SK-N-SH (cell line): Measurements from ENCODE around the gene OSBPL6.

Source experiments
- CHD2 ChIP-seq: fragments of 150-350 bp; IDR thresholded peaks from 2 replicates; pipeline ENCODE4 v1.6.1; 2018; ENCODE audit warnings: low read length; ENCODE audit not compliant: partially characterized antibody
- ELF1 ChIP-seq: IDR thresholded peaks from 2 replicates; pipeline ENCODE4 v1.4.0; 2012
- EP300 ChIP-seq, 2 experiments: IDR thresholded peaks; 2 replicates each; pipeline versions ENCODE4 v1.4.0 to v1.6.1; 2012; ENCODE audit warnings: borderline replicate concordance in 1 of 2, low read depth in 1 of 2, low read length in 1 of 2
- FOXJ3 ChIP-seq: sonication (generic); formaldehyde crosslinking; IDR thresholded peaks from 2 replicates; pipeline ENCODE4 v1.5.1; 2020; ENCODE audit warnings: mild to moderate bottlenecking, missing genetic modification reagents
- FOXM1 ChIP-seq: IDR thresholded peaks from 2 replicates; pipeline ENCODE4 v1.4.0; 2012; ENCODE audit warnings: low read depth, mild to moderate bottlenecking
- JUND ChIP-seq: IDR thresholded peaks from 2 replicates; pipeline ENCODE4 v1.4.0; 2012
- MXI1 ChIP-seq: IDR thresholded peaks from 2 replicates; pipeline ENCODE4 v1.6.1; 2012; ENCODE audit warnings: mild to moderate bottlenecking, low read depth, low read length, improper control_type of control experiment
- POLR2AphosphoS5 ChIP-seq: IDR thresholded peaks from 2 replicates; pipeline ENCODE4 v1.6.1; 2012; ENCODE audit warnings: low read depth, low read length
- RAD21 ChIP-seq: IDR thresholded peaks from 2 replicates; pipeline ENCODE4 v1.6.1; 2012; ENCODE audit warnings: mild to moderate bottlenecking, low read length
- RFX5 ChIP-seq: IDR thresholded peaks from 2 replicates; pipeline ENCODE4 v1.6.1; 2012; ENCODE audit warnings: mild to moderate bottlenecking, improper control_type of control experiment, low read length
- TAF1 ChIP-seq: IDR thresholded peaks from 2 replicates; pipeline ENCODE4 v1.6.1; 2012; ENCODE audit warnings: low read depth, mild to moderate bottlenecking, low read length, moderate library complexity, borderline replicate concordance
- TCF12 ChIP-seq: IDR thresholded peaks from 2 replicates; pipeline ENCODE4 v1.4.0; 2012
- TF ChIP-seq, protein P1 (sequence below): fragments of 200-600 bp; sonication (generic); IDR thresholded peaks from 2 replicates; pipeline ENCODE4 v1.6.1; 2017; ENCODE audit warnings: antibody characterized with exemption, mild to moderate bottlenecking, moderate library complexity

DNA sequence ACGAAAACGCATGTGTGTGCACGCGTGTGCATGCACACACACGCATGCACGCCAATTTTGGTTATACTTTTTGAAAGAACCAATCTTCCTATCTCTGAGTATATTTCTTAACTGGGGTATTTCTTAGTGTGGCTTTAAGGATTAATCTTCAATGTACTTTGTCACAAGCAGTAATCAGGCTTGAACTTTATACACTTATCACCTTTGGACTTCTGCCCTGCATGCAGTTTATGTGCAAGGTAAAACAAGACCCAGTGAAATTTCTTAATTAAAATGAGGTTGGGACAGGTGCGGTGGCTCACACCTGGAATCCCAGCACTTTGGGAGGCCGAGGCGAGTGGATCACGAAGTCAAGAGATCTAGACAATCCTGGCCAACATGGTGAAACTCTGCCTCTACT lies 85.3 kb downstream of the OSBPL6 start:
- TF ChIP-seq, protein P1, sequence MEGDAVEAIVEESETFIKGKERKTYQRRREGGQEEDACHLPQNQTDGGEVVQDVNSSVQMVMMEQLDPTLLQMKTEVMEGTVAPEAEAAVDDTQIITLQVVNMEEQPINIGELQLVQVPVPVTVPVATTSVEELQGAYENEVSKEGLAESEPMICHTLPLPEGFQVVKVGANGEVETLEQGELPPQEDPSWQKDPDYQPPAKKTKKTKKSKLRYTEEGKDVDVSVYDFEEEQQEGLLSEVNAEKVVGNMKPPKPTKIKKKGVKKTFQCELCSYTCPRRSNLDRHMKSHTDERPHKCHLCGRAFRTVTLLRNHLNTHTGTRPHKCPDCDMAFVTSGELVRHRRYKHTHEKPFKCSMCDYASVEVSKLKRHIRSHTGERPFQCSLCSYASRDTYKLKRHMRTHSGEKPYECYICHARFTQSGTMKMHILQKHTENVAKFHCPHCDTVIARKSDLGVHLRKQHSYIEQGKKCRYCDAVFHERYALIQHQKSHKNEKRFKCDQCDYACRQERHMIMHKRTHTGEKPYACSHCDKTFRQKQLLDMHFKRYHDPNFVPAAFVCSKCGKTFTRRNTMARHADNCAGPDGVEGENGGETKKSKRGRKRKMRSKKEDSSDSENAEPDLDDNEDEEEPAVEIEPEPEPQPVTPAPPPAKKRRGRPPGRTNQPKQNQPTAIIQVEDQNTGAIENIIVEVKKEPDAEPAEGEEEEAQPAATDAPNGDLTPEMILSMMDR: no peak
- TF ChIP-seq TCF12 (no peak), MXI1 (no peak), RFX5 (no peak), FOXM1 (no peak), TAF1 (no peak), FOXJ3 (CRISPR knock-in tag) (no peak), CHD2 (no peak), RAD21 (no peak), JUND (no peak), POLR2AphosphoS5 (no peak), ELF1 (no peak), EP300 (IDR thresholded peaks at IDR 0.05; ENCODE audit: borderline replicate concordance in 1 of 2, low read depth in 1 of 2, low read length in 1 of 2) (no peak)
